Measurements from ENCODE around the gene FBXL13. TPM values are rescaled to one million over a fixed set of nuclear protein-coding genes. Genes with fewer than 3 reads are reported as not detected.

The FBXL13 gene
- polyA plus RNA-seq, 1 experiment, result 0.95 TPM

DNA sequence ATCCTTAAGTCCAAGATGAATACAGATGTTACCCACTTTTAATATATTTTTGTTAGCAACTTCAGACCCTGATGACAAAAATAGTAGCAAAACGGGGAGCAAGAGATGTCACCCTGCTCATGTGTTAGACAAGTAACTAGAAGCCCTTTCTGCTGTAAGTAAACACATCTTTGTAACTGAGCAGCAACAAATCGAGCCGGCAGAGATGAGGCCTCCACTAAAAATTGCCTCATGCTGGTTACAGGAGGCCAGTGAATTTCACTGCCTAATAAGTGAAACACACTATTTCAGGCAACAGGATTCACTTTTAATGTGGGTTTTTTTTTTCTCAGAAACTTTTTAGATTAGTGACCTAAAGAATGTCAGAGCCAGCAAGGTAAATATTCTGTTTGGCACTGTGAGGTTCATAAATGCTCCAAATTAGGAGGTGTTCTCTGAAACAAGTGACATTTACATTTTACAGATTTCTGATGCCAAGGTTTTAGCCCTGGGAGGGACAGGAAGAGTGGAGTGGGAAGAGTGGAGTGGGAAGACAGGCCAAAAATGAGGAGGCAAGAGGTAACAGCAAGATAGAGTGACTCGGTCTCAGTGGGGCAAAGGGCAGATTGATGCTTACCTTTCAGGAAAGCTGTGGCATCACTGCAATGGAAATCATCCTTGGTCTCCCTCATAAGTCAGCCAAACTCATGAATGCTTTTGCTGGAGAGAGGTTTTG lies 215.4 kb downstream of the FBXL13 start:
- no peaks in the 10 kb centered on the region for H3K27me3 ChIP-seq (ENCODE audit: control insufficient read depth, insufficient read depth, low read length)
- ChIA-PET CTCF (no interaction called here), POLR2A (no interaction called here)
- H3K27ac ChIP-seq (ENCODE audit: low read depth, low read length), result no peak overlapping the region
- H3K9me3 ChIP-seq (ENCODE audit: control insufficient read depth, insufficient read depth, low read length), result no peaks in the 10 kb centered on the region
- TF ChIP-seq, protein P1, sequence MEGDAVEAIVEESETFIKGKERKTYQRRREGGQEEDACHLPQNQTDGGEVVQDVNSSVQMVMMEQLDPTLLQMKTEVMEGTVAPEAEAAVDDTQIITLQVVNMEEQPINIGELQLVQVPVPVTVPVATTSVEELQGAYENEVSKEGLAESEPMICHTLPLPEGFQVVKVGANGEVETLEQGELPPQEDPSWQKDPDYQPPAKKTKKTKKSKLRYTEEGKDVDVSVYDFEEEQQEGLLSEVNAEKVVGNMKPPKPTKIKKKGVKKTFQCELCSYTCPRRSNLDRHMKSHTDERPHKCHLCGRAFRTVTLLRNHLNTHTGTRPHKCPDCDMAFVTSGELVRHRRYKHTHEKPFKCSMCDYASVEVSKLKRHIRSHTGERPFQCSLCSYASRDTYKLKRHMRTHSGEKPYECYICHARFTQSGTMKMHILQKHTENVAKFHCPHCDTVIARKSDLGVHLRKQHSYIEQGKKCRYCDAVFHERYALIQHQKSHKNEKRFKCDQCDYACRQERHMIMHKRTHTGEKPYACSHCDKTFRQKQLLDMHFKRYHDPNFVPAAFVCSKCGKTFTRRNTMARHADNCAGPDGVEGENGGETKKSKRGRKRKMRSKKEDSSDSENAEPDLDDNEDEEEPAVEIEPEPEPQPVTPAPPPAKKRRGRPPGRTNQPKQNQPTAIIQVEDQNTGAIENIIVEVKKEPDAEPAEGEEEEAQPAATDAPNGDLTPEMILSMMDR (IDR thresholded peaks at IDR 0.05; ENCODE audit: low read depth, low read length), result no peak
- H3K4me3 ChIP-seq (ENCODE audit: low read depth, low read length), result no peak overlapping the region
- DNase-seq (ENCODE audit: low read depth, low spot score), result no peak

DNA sequence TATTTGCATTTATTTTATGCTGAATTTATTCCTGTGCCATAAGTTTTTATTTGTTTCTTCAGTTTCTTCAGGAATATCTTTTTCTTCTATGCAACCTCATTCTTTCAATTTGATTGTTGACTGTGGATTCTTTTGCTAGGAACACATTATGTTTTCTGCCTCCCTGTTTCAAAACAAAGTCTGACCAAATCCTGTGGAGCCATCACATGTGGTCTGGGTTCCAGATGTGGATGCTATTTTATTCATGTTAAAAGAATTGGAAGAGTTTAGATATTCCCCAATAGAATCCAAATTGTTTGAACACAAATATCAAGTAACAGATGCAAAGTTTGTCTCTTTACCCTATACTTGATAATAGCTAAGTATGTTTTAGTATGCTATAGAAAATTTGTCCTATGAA lies 218.6 kb downstream of the FBXL13 start:
- TF ChIP-seq, protein P1 (IDR thresholded peaks at IDR 0.05; ENCODE audit: low read depth, low read length), result no peak
- Histone ChIP-seq H3K27ac (ENCODE audit: low read depth, low read length) (no peak overlapping the region), H3K9me3 (ENCODE audit: control insufficient read depth, insufficient read depth, low read length) (no peaks in the 10 kb centered on the region), H3K27me3 (ENCODE audit: control insufficient read depth, insufficient read depth, low read length) (no peaks in the 10 kb centered on the region), H3K4me3 (ENCODE audit: low read depth, low read length) (no peak overlapping the region)
- DNase-seq (ENCODE audit: low read depth, low spot score), result no peak
- ChIA-PET CTCF (no interaction called here), POLR2A (no interaction called here)

DNA sequence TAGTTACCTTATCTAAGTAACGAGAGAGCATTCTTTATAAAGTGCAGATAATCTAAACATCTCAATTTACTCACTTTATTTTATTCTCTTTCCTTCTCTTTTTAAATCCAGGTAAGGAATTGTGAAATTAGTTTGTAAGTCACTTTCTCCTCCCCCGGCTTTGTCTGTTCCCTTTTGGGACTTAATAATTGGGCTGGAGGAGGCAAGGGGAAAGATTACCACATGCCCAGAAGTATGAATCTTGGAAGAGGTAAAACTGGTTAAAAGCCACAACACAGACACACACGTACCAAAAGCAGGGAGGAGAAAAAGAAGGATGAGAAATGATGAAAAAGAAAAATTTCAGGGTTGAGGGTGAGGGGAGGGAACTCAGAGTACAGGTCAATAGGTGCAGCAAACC lies 225.1 kb downstream of the FBXL13 start:
- H3K9me3 ChIP-seq (ENCODE audit: control insufficient read depth, insufficient read depth, low read length), result no peaks in the 10 kb centered on the region
- CTCF ChIA-PET, result no interaction called here
- POLR2A ChIA-PET, result no interaction called here
- TF ChIP-seq, protein P1 (IDR thresholded peaks at IDR 0.05; ENCODE audit: low read depth, low read length), result no peak
- no peak overlapping the region for H3K27ac ChIP-seq (ENCODE audit: low read depth, low read length)
- H3K4me3 ChIP-seq (ENCODE audit: low read depth, low read length), result no peak overlapping the region
- no peak for DNase-seq (ENCODE audit: low read depth, low spot score)
- H3K27me3 ChIP-seq (ENCODE audit: control insufficient read depth, insufficient read depth, low read length), result no peaks in the 10 kb centered on the region

DNA sequence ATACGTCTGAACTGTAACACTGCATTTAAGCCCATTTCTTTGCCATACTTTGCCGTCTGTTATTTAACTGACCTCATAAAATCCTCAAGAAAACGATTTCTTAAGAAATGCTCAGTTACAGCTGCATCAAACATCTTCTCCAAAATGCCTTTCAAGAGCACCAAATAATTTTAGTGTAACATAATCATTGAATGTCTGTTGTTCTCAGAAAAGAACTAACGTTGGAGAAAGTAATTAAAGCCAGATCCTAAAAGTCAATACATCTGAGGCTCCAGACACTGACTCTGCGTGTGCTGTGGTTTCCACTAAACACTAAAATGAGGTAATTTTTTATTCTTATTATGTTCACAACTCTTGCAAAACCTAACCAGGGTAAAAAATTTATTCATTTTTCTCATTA lies 225.5 kb downstream of the FBXL13 start:
- H3K27ac ChIP-seq (ENCODE audit: low read depth, low read length), result no peak overlapping the region
- ChIA-PET POLR2A (no interaction called here), CTCF (no interaction called here)
- H3K9me3 ChIP-seq (ENCODE audit: control insufficient read depth, insufficient read depth, low read length), result no peaks in the 10 kb centered on the region
- no peak for DNase-seq (ENCODE audit: low read depth, low spot score)
- no peak overlapping the region for H3K4me3 ChIP-seq (ENCODE audit: low read depth, low read length)
- H3K27me3 ChIP-seq (ENCODE audit: control insufficient read depth, insufficient read depth, low read length), result no peaks in the 10 kb centered on the region
- TF ChIP-seq, protein P1 (IDR thresholded peaks at IDR 0.05; ENCODE audit: low read depth, low read length), result no peak

DNA sequence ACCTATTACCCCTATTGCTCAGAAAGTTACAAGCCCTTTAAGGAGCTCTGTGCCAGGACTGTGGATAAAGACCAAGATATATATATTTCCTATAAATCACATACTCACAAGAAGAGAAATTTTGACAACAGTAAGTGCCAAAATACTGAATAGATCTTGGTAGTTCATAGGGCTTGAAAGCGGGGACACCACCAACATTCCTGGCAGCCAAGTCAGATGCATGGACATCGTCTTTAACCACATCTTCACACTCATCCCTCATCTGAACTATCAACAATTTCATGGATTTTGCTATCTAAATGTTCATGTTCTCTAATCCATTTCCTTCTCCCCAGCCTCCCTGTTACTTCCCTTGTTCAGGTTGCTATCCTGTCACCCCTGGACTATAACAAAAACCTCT lies 229.2 kb downstream of the FBXL13 start:
- Histone ChIP-seq H3K27me3 (ENCODE audit: control insufficient read depth, insufficient read depth, low read length) (no peaks in the 10 kb centered on the region), H3K27ac (ENCODE audit: low read depth, low read length) (no peak overlapping the region), H3K4me3 (ENCODE audit: low read depth, low read length) (no peak overlapping the region), H3K9me3 (ENCODE audit: control insufficient read depth, insufficient read depth, low read length) (no peaks in the 10 kb centered on the region)
- no peak for DNase-seq (ENCODE audit: low read depth, low spot score)
- ChIA-PET POLR2A (no interaction called here), CTCF (no interaction called here)
- TF ChIP-seq, protein P1 (IDR thresholded peaks at IDR 0.05; ENCODE audit: low read depth, low read length), result no peak

All from AG04450 (cell line).